WI38 (cell line): Measurements from ENCODE around the gene TBC1D5.

Experiments used
- H3K4me3 ChIP-seq: 2 replicates; pipeline ENCODE4 v1.5.1; 2011; ENCODE audit warnings: low read depth, mild to moderate bottlenecking, control low read depth, low read length
- CTCF ChIP-seq: IDR thresholded peaks from 2 replicates; pipeline ENCODE4 v1.5.1; 2012; ENCODE audit warnings: low read depth, mild to moderate bottlenecking, control low read depth, low read length

Gene TBC1D5

GRCh38 chr3:17687566-17687965 lies 54.9 kb downstream of the TBC1D5 start:
- TF ChIP-seq CTCF, result no peak
- no peak overlapping the region for H3K4me3 ChIP-seq

GRCh38 chr3:17686613-17687012 lies 55.8 kb downstream of the TBC1D5 start:
- no peak for TF ChIP-seq CTCF
- H3K4me3 ChIP-seq, result no peak overlapping the region

- TF ChIP-seq CTCF, result no peak
- H3K4me3 ChIP-seq, result no peak overlapping the region
These were observed 58.8 kb downstream of the TBC1D5 start for GRCh38 chr3:17683542-17684207.

GRCh38 chr3:17680530-17680929 lies 61.9 kb downstream of the TBC1D5 start:
- TF ChIP-seq CTCF, result no peak
- H3K4me3 ChIP-seq, result no peak overlapping the region

GRCh38 chr3:17678116-17678741 lies 64.2 kb downstream of the TBC1D5 start:
- H3K4me3 ChIP-seq, result no peak overlapping the region
- TF ChIP-seq CTCF, result no peak

- H3K4me3 ChIP-seq, result no peak overlapping the region
- no peak for TF ChIP-seq CTCF
These were observed 68.2 kb downstream of the TBC1D5 start for GRCh38 chr3:17674082-17674686.

- no peak for TF ChIP-seq CTCF
- no peak overlapping the region for H3K4me3 ChIP-seq
These were observed 69.9 kb downstream of the TBC1D5 start for GRCh38 chr3:17672506-17672905.
